ENCODE results near the gene CRMP1.

The CRMP1 gene

GRCh38 chr4:5933116-5933515, 40.2 kb upstream of the CRMP1 start:
- TF ChIP-seq SIN3A (IDR thresholded peaks at IDR 0.05; ENCODE audit: borderline replicate concordance, insufficient read depth, low read length): no peak
- TF ChIP-seq TAF1 (IDR thresholded peaks at IDR 0.05; ENCODE audit: borderline replicate concordance, insufficient read depth, low read length): no peak
- TF ChIP-seq POLR2AphosphoS5 (IDR thresholded peaks at IDR 0.05; ENCODE audit: low read depth, low read length): no peak
- no peak for TF ChIP-seq REST (IDR thresholded peaks at IDR 0.05; ENCODE audit: insufficient read depth in 1 of 2, low read depth in 2 of 2, low read length in 2 of 2)
- no peak for TF ChIP-seq FOXP2 (optimal IDR thresholded peaks at IDR 0.05; ENCODE audit: borderline replicate concordance, extremely low read depth, extremely low read length, insufficient read depth)

DNA sequence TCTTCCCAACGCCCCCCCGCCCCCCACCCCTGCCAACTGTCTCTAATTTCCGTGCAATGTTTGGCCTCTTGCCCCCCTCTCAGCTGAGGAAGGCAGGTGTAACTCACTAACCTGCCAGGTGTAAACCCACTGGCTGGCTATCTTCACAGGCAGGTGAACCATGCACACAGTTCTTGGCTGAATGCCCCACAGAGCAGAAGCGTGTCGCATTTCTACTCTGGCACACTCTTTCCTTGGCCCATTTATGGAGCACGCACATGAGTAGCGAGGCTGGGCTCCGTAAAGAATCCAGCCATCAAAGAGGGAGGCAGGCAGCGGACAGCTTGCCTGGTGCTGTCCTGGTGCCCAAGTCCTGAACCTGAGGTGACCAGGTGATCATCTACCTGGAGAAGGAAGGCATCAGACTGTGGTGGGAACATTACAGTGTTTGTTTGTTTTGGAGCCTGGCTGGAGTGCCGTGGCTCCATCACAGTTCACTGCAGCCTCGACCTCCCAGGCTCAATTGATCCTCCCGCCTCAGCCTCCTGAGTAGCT, 39.2 kb upstream of the CRMP1 start:
- TF ChIP-seq POLR2AphosphoS5 (IDR thresholded peaks at IDR 0.05; ENCODE audit: low read depth, low read length): no peak
- no peak for TF ChIP-seq FOXP2 (optimal IDR thresholded peaks at IDR 0.05; ENCODE audit: borderline replicate concordance, extremely low read depth, extremely low read length, insufficient read depth)
- TF ChIP-seq REST (IDR thresholded peaks at IDR 0.05; ENCODE audit: insufficient read depth in 1 of 2, low read depth in 2 of 2, low read length in 2 of 2): no peak
- no peak for TF ChIP-seq TAF1 (IDR thresholded peaks at IDR 0.05; ENCODE audit: borderline replicate concordance, insufficient read depth, low read length)
- TF ChIP-seq SIN3A (IDR thresholded peaks at IDR 0.05; ENCODE audit: borderline replicate concordance, insufficient read depth, low read length): no peak

- TF ChIP-seq TAF1 (IDR thresholded peaks at IDR 0.05; ENCODE audit: borderline replicate concordance, insufficient read depth, low read length) (no peak), REST (IDR thresholded peaks at IDR 0.05; ENCODE audit: insufficient read depth in 1 of 2, low read depth in 2 of 2, low read length in 2 of 2) (no peak), POLR2AphosphoS5 (IDR thresholded peaks at IDR 0.05; ENCODE audit: low read depth, low read length) (no peak), SIN3A (IDR thresholded peaks at IDR 0.05; ENCODE audit: borderline replicate concordance, insufficient read depth, low read length) (no peak), FOXP2 (optimal IDR thresholded peaks at IDR 0.05; ENCODE audit: borderline replicate concordance, extremely low read depth, extremely low read length, insufficient read depth) (no peak)
Observed at GRCh38 chr4:5931526-5931925, 38.6 kb upstream of the CRMP1 start.

DNA sequence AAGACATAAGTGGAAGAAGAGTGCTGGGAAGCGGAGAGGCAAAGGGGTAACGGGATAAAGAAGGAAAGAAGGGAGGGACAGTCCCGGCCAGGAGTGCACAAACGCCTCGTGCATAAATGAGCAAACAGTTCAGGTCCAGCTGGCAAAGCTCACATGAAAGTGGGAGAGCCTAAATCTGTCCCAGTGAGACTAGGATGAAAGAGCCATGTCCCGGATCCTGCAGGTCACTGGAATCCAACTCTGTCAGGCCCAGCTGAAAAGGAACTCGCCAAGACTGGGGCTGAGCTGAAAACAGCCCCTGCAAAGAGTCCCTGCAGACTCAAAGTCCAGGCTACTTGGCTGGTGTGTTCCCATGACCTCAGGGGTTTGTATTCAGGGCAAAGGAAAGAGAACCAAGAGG, 38.0 kb upstream of the CRMP1 start:
- no peak for TF ChIP-seq FOXP2 (optimal IDR thresholded peaks at IDR 0.05; ENCODE audit: borderline replicate concordance, extremely low read depth, extremely low read length, insufficient read depth)
- TF ChIP-seq REST (IDR thresholded peaks at IDR 0.05; ENCODE audit: insufficient read depth in 1 of 2, low read depth in 2 of 2, low read length in 2 of 2): no peak
- TF ChIP-seq SIN3A (IDR thresholded peaks at IDR 0.05; ENCODE audit: borderline replicate concordance, insufficient read depth, low read length): no peak
- TF ChIP-seq TAF1 (IDR thresholded peaks at IDR 0.05; ENCODE audit: borderline replicate concordance, insufficient read depth, low read length): no peak
- no peak for TF ChIP-seq POLR2AphosphoS5 (IDR thresholded peaks at IDR 0.05; ENCODE audit: low read depth, low read length)

GRCh38 chr4:5930456-5930855, 37.6 kb upstream of the CRMP1 start:
- TF ChIP-seq FOXP2 (optimal IDR thresholded peaks at IDR 0.05; ENCODE audit: borderline replicate concordance, extremely low read depth, extremely low read length, insufficient read depth) (no peak), TAF1 (IDR thresholded peaks at IDR 0.05; ENCODE audit: borderline replicate concordance, insufficient read depth, low read length) (no peak), SIN3A (IDR thresholded peaks at IDR 0.05; ENCODE audit: borderline replicate concordance, insufficient read depth, low read length) (no peak), POLR2AphosphoS5 (IDR thresholded peaks at IDR 0.05; ENCODE audit: low read depth, low read length) (no peak), REST (IDR thresholded peaks at IDR 0.05; ENCODE audit: insufficient read depth in 1 of 2, low read depth in 2 of 2, low read length in 2 of 2) (no peak)
